Measurements from ENCODE around the gene ECHS1. TPM values are rescaled to one million over a fixed set of nuclear protein-coding genes. Genes with fewer than 3 reads are reported as not detected.

The ECHS1 gene
- total and polyA plus RNA-seq, 10 of the 15 experiments (the other 5 are each of a cell fraction or from before 2014, with no cell fraction given), result 32.7 to 164 (median 62.4) TPM

GRCh38 chr10:133365461-133366129 lies 7.6 kb downstream of the ECHS1 start:
- RAD21 ChIA-PET (ENCODE audit: unreplicated experiment), result no interaction called here
- no peaks in the 10 kb centered on the region for H3K27me3 ChIP-seq (replicated peaks in 1 of 2; ENCODE audit: control insufficient read depth in 2 of 2, insufficient read depth in 2 of 2, low read length in 1 of 2)
- H3K9ac ChIP-seq (ENCODE audit: control insufficient read depth, insufficient read depth, low read length), result no peak overlapping the region
- H3K4me3 ChIP-seq, result no peak overlapping the region
- in situ Hi-C loops (cut with MboI), result no loop called here
- POLR2A ChIA-PET, result no interaction called here
- H3K9me3 ChIP-seq (replicated peaks; ENCODE audit: control insufficient read depth, insufficient read depth, low read length), result no peaks in the 10 kb centered on the region
- H3K36me3 ChIP-seq (ENCODE audit: control insufficient read depth in 2 of 2, insufficient read depth in 2 of 2, low read length in 1 of 2), result peaks cover 5 to 13% of the 10 kb centered on the region in 2 experiments
- H3K4me1 ChIP-seq (ENCODE audit: control insufficient read depth, insufficient read depth, low read length), result peaks cover 18% of the 10 kb centered on the region
- SMC1A ChIA-PET (ENCODE audit: uncharacterized antibody, unreplicated experiment), result no interaction called here
- H3K4me2 ChIP-seq (ENCODE audit: control insufficient read depth, insufficient read depth), result no peak overlapping the region
- 89% methylated on average over 13 of the region's 13 CpGs for WGBS (ENCODE audit: insufficient coverage, insufficient replicate concordance, low lambda C conversion rate, missing lambda C conversion rate)
- H2AFZ ChIP-seq (ENCODE audit: control insufficient read depth, low read depth, low read length), result no peak overlapping the region
- no peak for FAIRE-seq
- no peak overlapping the region for H3K27ac ChIP-seq (ENCODE audit: control insufficient read depth, insufficient read depth)
- intact Hi-C loops (cut with micrococcal nuclease; ENCODE audit: unreplicated experiment), result no loop called here
- no peaks in the 10 kb centered on the region for H4K20me1 ChIP-seq (ENCODE audit: control insufficient read depth, insufficient read depth)
- no peak for ATAC-seq
- TF ChIP-seq SMARCA5 (IDR thresholded peaks at IDR 0.05) (no peak), IRF5 (IDR thresholded peaks at IDR 0.05; ENCODE audit: borderline replicate concordance) (no peak), RCOR1 (conservative IDR thresholded peaks at IDR 0.05; ENCODE audit: low read depth, low read length) (no peak), TCF3 (IDR thresholded peaks at IDR 0.05; ENCODE audit: borderline replicate concordance, insufficient read depth, low read depth, low read length) (no peak), IRF3 (IDR thresholded peaks at IDR 0.05) (no peak), LARP7 (IDR thresholded peaks at IDR 0.05) (no peak), PAX8 (IDR thresholded peaks at IDR 0.05) (no peak), HCFC1 (IDR thresholded peaks at IDR 0.05; ENCODE audit: low read length) (no peak), CBX5 (IDR thresholded peaks at IDR 0.05; ENCODE audit: low read depth) (no peak), TARDBP (IDR thresholded peaks at IDR 0.05; ENCODE audit: borderline replicate concordance) (no peak), NBN (IDR thresholded peaks at IDR 0.05) (no peak), RFX5 (IDR thresholded peaks at IDR 0.05; ENCODE audit: low read depth, low read length) (no peak), BACH1 (IDR thresholded peaks at IDR 0.05; ENCODE audit: borderline replicate concordance) (no peak), HDAC2 (IDR thresholded peaks at IDR 0.05) (no peak), ZNF207 (IDR thresholded peaks at IDR 0.05; ENCODE audit: borderline replicate concordance) (no peak), ESRRA (IDR thresholded peaks at IDR 0.05; ENCODE audit: low read length) (no peak), CEBPB (IDR thresholded peaks at IDR 0.05; ENCODE audit: borderline replicate concordance in 1 of 2, low read depth in 2 of 2, low read length in 2 of 2) (no peak), PBX3 (IDR thresholded peaks at IDR 0.05; ENCODE audit: insufficient replicate concordance, low read depth, low read length) (no peak)
- BruUV-seq (replicated peaks), result no TSS peak
- CTCF ChIA-PET, result no interaction called here
- H3K79me2 ChIP-seq (ENCODE audit: control insufficient read depth, insufficient read depth, low read length), result no peaks in the 10 kb centered on the region
- no peak for DNase-seq (ENCODE audit: low read depth, low spot score)

All from GM12878 (cell line).